ENCODE results near the gene CHMP6.
"Not testable (repeated sequence)": the region's sequence is repeated elsewhere in the genome, so short reads cannot be mapped to it uniquely, and the experiment has no call there.

Gene CHMP6

GRCh38 chr17:81012574-81013447 lies 21.2 kb downstream of the CHMP6 start:
- DNase-seq (ENCODE audit: low spot score): no peak

- no peak for DNase-seq (ENCODE audit: low spot score)
Measured at GRCh38 chr17:81013642-81014041, 22.0 kb downstream of the CHMP6 start.

GRCh38 chr17:81015136-81015535 lies 23.5 kb downstream of the CHMP6 start:
- no peak for DNase-seq (ENCODE audit: low spot score)

DNA sequence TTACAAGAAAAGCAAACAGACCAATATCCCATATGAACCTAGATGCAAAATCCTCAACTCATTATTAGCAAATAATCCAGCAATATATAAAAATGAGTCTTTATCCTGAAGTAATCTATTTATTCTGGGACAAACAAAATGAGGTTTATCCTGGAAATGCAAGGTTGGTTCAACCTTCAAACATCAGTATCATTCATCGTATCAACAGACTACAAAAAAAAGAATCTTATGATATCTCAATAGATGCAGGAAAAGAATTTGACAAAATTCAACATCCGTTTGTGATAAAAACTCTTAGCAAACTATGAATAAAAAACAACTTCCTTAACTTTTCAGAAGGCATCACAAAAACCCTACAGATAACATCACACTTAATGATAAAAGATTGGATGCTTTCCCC lies 24.9 kb downstream of the CHMP6 start:
- DNase-seq (ENCODE audit: low spot score): no peak

DNA sequence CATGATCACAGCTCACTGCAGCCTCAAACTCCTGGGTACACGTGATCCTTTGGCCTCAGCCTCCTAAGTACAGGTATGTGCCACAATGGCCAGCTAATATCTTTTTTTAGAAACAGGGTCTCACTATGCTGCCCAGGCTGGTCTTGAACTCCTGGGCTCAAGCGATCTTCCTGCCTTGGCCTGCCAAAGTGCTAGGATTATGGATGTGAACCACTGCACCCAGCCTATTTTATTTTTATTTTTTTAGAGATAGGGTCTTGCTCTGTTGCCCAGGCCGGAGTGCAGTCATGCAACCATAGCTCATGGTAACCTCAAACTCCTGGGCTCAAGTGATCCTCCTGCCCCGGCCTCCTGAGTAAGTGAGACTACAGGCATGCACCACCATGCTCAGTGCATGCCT lies 25.7 kb downstream of the CHMP6 start:
- DNase-seq (ENCODE audit: low spot score): not testable (repeated sequence)

DNA sequence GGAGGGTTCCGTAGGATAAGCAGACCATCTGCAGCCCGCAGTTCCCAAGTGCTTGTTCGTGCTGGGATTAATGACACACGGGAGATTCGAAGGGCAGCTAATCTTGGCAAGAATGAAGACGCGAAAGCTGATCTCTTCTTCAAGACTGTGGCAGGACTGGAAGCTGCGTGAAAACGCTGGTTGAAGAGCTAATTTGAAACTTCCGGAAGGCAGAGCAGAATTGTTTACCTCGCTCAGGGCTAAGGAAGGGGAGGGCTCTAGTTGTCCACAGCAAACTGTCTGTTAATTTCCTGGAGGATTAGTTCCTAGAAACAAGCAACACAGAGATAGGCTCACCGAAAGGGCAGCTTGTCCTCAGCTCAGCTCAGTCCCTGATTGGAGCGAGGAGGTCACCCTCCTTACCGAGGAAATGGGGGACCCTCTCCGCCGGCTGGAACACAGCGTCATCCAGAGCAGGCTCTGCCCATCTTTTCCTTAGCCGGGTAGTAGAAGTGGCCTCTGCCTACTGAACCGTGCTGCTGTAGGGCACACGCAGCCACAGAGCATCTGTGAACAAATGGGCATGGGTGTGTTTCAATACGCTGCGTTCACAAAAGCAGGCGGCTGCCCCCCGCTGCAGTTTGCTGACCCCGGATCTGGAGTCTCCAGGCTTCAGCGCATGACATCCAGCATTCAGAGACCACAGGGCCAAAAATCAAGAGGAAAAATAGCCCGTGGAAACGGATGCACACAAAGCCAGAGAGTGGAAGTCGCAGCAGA lies 26.6 kb downstream of the CHMP6 start:
- DNase-seq (ENCODE audit: low spot score): no peak

GRCh38 chr17:81019563-81020442 lies 28.2 kb downstream of the CHMP6 start:
- no peak for DNase-seq (ENCODE audit: low spot score)

GRCh38 chr17:81020443-81020766 lies 28.8 kb downstream of the CHMP6 start:
- DNase-seq (ENCODE audit: low spot score): no peak

DNA sequence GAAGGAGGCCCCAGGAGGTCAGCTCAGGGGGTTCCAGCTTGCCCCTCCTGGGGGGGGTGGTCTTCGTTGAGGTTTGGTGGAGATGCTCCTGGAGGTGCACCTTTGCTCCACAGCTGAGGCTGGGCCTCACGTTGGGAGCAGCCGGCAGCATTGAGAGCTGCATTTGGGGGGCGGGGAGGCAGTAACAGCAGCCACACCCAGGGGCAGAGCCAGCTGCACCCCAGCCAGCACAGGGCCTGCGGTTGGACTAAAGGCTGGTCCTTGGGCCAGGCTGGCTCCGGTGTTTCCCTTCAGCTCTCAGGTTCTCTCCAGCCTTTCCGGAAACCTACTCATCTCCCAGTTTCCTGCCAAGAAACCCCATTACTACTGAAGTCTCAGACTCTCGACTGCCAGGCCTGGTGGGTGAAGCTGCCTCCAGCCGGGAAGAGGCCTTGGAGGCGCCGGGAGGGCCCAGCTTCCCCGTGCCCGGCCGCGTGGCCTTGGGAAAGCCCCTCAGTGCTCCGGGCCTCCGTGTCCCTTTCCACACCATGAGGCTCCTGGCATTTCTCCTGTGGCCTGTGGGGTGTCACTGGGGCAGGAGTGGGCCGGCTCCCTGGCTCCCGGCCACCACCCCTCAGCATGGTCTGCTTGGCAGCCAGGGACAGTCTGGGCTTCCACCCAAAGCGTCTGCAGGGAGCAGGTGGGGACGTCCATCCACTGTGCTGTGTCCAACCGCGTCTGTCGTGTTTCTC lies 29.3 kb downstream of the CHMP6 start:
- DNase-seq (ENCODE audit: low spot score): no peak

- no peak for DNase-seq (ENCODE audit: low spot score)
Measured at GRCh38 chr17:81021531-81022343, 30.1 kb downstream of the CHMP6 start.

- no peak for DNase-seq (ENCODE audit: low spot score)
Measured at GRCh38 chr17:81022344-81022676, 30.7 kb downstream of the CHMP6 start.

GRCh38 chr17:81025065-81025740 lies 33.6 kb downstream of the CHMP6 start:
- no peak for DNase-seq (ENCODE audit: low spot score)

DNA sequence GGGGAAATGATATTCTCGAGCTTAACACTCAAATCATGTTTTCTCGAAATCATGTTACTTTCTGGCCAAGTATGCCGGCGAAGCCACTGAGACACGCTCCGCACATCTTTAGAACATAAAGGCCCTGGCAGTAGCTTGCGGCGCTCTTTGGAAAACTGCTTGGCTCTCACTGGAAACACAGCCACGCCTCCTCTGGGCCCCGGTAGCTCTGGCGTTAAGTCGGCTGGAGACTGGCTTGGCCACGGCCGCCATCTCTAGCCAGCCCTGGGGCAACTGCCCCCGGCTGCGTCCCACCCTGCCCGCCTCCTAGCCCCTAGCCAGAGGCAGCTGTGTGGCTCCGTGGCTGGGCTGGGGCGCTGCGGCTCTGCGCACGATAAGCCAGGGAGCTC lies 34.1 kb downstream of the CHMP6 start:
- DNase-seq (ENCODE audit: low spot score): no peak

- DNase-seq (ENCODE audit: low spot score): no peak
Measured at GRCh38 chr17:81026266-81027036, 34.8 kb downstream of the CHMP6 start.

- DNase-seq (ENCODE audit: low spot score): no peak
Measured at GRCh38 chr17:81027038-81027437, 35.4 kb downstream of the CHMP6 start.

DNA sequence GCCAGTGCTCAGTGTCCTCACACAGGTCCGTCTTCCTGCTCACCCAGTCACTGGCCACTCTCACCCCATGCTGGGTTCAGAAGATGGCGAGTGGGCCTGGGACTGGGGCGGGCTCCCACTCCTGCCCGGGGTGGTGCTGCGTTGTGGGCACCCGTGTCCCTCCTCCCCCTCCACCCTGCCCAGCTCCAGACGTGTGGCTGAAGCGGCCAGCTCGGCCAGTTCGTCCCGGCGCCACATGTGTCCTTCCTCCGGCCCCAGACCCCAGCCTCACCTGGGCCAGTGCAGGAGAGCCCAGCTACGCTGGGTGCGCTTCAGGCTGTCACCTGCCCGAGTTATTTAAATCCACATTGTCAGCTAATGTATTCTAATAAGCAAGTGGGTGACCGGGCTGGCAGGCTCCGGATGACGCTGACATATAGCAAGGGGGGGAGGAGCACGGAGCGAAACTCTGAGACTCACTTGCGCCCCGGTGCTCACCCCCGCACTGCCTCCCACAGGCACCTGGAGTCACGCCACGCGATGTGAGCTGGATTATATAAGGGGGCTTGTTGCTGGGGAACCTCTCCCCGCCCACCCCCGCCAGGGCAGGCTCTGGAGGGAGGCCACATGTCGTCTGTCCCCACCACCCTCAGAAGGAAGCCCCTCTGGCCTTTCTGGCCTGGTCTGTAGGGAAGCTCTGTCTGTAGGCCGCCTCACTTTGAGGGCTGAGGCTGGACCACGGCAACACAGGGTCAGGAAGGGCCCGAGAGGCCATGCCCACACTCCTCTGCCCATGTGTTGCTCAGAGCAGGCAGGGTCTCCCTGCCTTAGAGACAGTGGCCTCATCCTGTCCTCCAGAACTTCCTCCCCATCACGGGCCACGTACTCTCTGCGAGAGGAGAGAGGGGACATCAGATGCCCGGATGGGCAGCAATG lies 36.2 kb downstream of the CHMP6 start:
- no peak for DNase-seq (ENCODE audit: low spot score)

- no peak for DNase-seq (ENCODE audit: low spot score)
Measured at GRCh38 chr17:81028506-81028858, 36.8 kb downstream of the CHMP6 start.

DNA sequence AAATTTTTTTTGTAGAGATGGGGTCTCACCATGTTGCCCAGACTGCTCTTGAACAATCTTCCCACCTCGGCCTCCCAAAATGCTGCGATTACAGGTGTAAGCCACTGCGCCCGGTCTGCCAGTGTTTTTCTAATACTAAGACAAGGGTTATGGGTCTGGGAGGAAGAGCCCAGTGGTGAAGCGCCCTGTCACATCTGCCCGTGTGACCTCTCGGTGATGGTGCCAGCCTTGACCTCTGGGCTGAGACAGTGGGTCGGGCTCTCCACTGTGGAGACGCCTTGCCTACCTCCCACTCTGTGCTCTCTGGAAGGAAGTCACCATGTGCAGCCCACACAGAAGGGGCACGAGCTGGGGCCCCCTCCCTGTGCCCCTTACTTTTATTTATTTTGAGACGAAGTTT lies 38.2 kb downstream of the CHMP6 start:
- no peak for DNase-seq (ENCODE audit: low spot score)

DNA sequence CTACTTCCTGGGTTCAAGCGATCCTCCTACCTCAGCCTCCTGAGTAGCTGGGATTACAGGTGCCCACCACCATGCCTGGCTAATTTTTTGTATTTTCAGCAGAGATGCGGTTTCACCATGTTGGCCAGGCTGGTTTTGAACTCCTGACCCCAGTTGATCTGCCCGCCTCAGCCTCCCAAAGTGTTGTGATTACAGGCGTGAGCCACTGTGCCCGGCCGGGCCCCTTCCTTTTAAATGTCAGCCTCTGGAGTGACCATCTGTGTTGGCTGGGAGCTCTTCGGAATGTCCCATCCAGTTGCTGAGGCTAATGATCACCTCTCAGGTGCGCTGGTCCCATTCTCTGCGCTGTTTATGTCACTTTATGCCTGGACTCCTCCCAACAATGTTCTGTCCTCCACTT lies 38.7 kb downstream of the CHMP6 start:
- DNase-seq (ENCODE audit: low spot score): not testable (repeated sequence)
